HG03520 (cell line): Measurements from ENCODE around the gene PRKAG3.
A peak's percentile ranks its signal among the peaks of the same experiment; 100 is the strongest.

ENCODE experiments used
- ATAC-seq: cut with Tn5 transposase; IDR thresholded peaks from one replicate; pipeline ENCODE4 v1.9.1; 2021; ENCODE audit warnings: mild to moderate bottlenecking, moderate library complexity; ENCODE audit not compliant: unreplicated experiment

Gene PRKAG3

GRCh38 chr2:218831378-218831990 is at the start of gene PRKAG3:
Gene PRKAG3 (minus strand): TSS chr2:218831803.
- ATAC-seq: no peak

DNA sequence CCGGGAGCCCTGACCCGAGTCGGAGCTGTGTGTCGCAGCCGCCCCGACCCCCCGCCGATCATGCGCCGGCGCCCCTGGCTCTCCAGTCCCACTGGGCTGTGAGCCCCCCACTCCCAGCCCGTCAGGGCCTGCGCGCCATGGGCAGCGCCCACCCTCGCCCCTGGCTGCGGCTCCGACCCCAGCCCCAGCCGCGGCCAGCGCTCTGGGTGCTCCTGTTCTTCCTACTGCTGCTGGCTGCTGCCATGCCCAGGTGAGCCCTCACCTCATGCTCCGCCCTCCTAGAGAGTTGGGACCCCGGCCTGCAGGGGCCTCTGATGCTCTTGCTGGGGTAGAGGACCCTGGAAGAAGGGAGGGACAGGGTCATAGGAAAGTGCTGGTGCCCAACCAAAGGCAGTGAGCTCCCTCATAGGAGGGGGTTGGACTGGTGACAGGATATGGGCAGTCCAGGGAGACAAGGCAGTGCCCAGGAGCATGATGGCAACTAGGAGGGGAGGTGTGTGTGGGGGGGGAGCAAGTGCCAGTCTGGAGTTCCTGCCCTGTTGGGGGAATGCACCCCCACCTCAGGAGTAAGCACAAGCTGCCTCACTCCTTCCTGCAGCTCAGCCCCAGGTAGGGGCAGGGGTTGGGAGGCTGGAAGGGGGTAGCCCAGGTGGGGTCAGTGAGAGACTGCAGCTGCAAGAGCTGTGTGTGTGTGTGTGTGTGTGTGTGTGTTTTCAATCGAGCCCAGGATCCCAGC is 49.4 kb upstream of the PRKAG3 start:
- no peak for ATAC-seq

DNA sequence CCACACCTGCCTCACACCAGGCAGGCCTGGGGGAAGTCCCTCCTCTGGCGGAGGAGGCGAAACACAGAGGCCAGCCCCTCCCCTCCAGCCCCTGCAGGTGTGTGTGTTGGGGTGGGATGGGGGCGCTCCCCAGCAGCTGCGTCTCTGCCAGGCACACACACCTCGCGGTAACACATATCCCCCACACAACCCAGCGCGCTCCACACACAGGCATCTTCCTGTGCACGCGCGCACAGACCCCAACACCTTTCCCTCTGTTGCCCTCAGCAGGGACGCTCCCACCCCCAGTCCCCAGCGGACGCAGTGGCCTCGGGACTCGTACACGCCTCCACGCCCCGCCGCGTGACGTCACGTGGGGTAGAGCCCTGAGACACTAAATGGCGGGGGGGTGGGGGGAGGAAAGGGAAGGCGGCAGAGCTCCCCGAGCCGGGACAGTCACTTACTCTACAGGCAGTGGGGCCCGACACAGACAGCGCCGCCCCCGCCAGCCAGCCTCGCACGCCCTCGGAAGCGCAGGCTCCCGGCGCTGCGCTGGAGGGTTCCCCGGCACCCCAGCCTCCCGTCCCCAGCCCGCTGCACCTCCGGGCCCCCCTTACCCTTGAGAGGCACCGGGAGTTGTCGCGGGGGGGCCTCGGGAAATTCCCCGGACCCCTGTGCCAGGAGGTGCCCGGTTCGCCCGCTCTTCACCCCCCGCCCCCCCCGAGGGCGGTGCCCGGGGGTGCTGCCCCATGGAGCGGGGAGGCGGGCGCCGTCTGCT is 48.7 kb upstream of the PRKAG3 start, which contains the start of gene WNT10A:
Gene WNT10A, plus strand, starts transcription at position 751 of the 757 bp plus-strand sequence. CDS start 144 bp downstream, outside the sequence.
- peak; percentile 63 for ATAC-seq

- no peak for ATAC-seq
Observed at GRCh38 chr2:218879776-218880101, 48.1 kb upstream of the PRKAG3 start.

DNA sequence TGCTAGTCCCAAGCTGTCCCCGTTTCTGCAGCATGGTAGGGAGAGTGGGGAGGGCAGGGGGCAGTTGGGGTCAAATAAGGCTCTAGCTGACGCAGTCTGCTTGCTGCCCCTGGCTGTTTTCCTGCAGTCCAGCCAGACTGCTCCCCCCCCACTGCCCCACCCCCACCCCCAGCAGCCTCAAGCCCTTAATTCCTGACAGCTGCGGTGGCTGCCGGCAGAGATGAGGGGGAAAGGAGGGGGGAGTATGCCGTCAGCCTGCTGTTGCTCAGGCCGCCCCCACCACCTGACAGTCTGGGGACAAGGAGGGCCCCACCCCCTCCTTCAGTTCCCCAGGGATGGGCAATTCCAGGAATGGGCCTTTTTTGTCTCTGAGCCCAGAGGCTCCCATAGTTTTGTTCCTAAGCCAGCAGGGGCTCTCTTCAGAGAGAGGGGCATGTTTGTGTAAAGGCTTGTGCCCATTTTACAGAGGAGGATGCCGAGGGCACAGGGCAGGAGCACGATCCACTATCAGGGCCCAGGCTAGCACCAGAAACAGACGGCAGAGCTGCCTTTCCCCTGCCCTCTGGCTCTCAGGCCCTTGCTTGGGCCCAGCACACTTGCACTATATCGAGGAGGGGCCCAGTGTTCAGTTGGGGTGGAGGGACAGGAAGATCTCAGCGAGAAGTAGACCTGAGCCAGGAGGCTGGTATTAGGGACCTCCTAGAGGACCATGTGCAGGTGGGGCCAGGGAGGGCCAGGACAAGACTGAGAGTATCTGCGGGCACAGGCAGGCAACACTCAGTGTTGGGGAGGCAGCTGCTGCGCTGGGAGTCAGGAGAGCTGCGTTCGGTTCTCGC is 47.5 kb upstream of the PRKAG3 start:
- no peak for ATAC-seq

- ATAC-seq: no peak
Observed at GRCh38 chr2:218878486-218878885, 46.9 kb upstream of the PRKAG3 start.

DNA sequence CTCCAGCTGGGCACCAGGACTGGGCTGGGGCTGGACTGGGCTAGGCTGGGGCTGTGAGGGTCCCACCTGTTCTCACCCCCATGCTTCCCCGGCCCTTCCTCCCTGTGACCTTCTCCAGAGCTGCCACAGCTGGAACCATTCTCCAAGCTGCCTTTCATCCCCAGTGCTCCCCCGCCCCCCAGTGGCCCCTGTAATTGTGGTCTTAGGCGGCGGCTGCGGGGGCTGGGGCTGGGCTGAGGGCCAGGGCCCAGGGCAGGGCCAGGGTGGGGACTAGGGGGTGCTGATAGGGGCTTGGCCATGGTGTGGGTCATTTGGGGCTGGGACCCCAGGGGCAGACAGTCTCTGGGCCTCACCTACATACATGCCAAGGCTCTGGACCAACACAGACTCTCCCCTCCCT is 46.3 kb upstream of the PRKAG3 start:
- ATAC-seq: no peak

GRCh38 chr2:218877331-218877730 is 45.7 kb upstream of the PRKAG3 start:
- ATAC-seq: no peak

- no peak for ATAC-seq
Observed at GRCh38 chr2:218876562-218877219, 45.1 kb upstream of the PRKAG3 start.

DNA sequence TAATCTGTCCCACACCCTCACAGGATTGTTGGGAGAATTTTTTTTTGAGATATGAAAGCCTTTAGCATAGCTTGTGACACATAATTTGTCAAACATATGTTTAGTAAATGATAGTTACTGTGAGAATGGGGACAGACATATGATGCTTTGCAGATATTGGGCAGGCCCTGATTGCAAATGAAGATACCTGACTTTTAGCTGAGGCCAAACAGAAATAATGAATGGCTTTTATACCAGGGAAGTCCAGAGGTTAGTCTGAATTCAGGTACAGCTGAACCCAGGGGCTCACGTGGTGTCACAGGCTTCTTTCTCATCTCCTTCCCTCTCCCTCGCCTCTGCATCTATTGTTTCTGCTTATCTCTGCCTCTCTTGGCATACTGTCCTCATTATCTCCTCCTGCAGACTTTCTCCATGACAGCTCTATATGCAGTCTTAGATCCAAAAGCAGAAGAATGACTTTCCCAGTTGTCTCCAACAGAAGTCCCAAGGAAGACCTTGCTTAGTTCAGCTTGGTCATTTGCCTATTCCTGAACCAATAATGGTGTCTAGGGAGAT is 44.2 kb upstream of the PRKAG3 start:
- ATAC-seq: no peak

DNA sequence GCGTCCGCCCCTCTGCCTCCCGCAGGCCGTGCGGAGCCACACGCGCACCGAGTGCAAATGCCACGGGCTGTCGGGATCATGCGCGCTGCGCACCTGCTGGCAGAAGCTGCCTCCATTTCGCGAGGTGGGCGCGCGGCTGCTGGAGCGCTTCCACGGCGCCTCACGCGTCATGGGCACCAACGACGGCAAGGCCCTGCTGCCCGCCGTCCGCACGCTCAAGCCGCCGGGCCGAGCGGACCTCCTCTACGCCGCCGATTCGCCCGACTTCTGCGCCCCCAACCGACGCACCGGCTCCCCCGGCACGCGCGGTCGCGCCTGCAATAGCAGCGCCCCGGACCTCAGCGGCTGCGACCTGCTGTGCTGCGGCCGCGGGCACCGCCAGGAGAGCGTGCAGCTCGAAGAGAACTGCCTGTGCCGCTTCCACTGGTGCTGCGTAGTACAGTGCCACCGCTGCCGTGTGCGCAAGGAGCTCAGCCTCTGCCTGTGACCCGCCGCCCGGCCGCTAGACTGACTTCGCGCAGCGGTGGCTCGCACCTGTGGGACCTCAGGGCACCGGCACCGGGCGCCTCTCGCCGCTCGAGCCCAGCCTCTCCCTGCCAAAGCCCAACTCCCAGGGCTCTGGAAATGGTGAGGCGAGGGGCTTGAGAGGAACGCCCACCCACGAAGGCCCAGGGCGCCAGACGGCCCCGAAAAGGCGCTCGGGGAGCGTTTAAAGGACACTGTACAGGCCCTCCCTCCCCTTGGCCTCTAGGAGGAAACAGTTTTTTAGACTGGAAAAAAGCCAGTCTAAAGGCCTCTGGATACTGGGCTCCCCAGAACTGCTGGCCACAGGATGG is 42.0 kb upstream of the PRKAG3 start:
- ATAC-seq: no peak

GRCh38 chr2:218872645-218873358 is 41.2 kb upstream of the PRKAG3 start:
- no peak for ATAC-seq

DNA sequence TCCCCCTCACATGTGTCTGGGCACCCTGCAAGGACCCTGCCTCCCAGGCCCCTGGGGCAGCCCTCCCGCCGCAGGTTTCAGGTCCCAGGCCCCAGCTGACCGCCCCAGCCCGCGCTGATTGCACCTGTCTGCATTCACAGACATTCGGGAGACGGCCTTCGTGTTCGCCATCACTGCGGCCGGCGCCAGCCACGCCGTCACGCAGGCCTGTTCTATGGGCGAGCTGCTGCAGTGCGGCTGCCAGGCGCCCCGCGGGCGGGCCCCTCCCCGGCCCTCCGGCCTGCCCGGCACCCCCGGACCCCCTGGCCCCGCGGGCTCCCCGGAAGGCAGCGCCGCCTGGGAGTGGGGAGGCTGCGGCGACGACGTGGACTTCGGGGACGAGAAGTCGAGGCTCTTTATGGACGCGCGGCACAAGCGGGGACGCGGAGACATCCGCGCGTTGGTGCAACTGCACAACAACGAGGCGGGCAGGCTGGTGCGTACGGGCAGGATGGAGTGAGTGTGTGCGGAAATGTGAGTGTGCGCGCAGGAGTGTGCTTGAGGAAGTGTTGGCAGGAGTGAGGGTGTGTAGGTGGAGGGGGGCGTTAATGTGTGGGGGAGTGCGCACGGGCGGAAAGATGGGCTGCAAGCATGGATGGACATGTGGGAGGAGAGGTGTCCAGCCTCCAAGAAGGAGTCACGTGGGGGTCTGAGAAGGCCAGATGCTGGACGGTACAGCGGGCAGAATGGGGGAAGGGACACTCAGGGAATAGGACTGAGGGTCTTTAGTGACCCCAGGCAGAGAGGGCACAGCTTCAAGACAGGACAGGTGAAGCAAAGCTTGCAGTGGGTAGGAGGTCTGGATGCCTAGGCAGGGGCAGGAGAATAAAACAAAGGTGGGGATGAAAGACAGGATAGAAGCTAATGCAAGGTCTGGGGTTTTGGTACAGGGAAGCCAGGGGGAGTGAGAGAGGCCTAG is 40.0 kb upstream of the PRKAG3 start:
- ATAC-seq: no peak

DNA sequence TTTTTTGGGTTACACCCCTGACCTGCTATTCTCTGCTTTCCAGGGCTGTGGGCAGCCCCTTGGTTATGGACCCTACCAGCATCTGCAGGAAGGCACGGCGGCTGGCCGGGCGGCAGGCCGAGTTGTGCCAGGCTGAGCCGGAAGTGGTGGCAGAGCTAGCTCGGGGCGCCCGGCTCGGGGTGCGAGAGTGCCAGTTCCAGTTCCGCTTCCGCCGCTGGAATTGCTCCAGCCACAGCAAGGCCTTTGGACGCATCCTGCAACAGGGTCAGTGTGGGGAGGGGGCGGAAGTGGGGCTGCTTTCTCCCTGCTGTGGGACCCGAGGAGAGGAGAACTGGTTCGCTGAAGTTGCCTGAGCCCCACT is 39.4 kb upstream of the PRKAG3 start:
- ATAC-seq: no peak

GRCh38 chr2:218869064-218869463 is 37.5 kb upstream of the PRKAG3 start:
- no peak for ATAC-seq

- ATAC-seq: no peak
Observed at GRCh38 chr2:218867900-218868299, 36.3 kb upstream of the PRKAG3 start.

DNA sequence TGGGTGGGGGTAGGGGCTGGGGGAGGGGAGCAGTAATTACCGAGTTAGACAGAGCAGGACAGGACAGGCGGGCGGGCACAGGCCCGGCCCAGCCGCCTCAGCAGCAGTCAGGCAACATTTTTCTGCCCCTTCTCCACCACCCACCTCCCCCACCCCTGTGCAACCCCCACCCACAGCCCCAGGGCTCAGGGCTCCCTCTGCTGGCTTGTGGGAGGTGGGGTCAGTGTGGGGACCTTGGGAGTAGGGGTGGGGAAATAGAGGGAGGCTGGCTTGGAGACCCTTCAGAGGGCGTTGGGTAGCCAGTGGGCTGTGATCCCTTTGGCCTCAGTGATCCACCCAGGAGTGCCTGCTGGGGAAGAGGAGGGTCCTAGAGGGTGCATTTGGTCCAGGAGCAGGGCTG is 34.4 kb upstream of the PRKAG3 start:
- ATAC-seq: no peak

DNA sequence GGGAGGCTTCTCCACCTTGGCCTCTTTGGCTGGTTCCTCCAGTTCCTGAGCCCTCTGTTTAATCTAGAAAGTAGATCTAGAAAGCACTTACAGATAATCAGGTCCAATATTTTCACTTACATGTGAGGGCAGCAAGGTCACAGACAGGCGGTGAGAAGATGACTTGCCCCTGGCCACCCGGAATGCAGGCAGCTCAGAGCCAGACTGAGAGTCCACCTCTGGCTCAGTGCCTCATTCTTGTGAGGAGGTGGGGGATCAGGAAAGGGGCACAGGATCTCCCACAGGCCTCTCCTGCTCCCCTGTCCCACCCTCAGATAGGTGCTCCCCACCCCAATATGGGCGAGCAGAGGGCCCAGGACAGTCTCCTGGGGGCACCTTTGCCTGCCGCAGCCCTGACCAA is 33.8 kb upstream of the PRKAG3 start:
- ATAC-seq: no peak
